ENCODE results near the gene SMG9. TPM values are rescaled to one million over a fixed set of nuclear protein-coding genes. Genes with fewer than 3 reads are reported as not detected.
A peak's percentile ranks its signal among the peaks of the same experiment; 100 is the strongest.

The SMG9 gene
- total and polyA plus RNA-seq, 2 experiments from 2014 or later, result 54.1 to 59.5 TPM

DNA sequence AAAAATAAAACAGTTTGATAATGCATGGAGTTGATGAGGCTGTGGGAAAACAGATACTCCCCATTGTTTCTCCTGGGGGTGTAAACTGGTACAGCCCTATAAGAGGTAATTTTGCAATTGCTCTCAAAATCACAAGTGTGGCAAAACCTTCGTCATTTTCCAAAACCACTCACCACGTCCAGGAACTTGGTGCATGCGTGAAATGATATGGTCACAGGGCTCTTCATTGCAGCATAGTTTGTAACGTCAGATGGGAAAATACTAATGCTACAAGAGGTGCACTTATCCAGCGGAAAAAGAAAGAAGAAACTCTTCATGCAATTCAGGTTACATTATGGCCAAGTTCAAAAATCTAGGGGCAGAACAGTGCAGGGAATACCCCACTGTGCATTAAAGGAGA is 72.9 kb downstream of the SMG9 start:
- Histone ChIP-seq H3K27me3 (no peaks in the 10 kb centered on the region), H3K9me3 (ENCODE audit: low read depth) (no peaks in the 10 kb centered on the region), H3K27ac (no peak overlapping the region), H3K36me3 (no peaks in the 10 kb centered on the region), H3K4me1 (ENCODE audit: low read depth) (peaks cover 8% of the 10 kb centered on the region), H3K4me3 (no peak overlapping the region)
- TF ChIP-seq CTCF (IDR thresholded peaks at IDR 0.05; ENCODE audit: low read depth, low read length), result no peak
- no peak for DNase-seq (ENCODE audit: low read depth in 1 of 2, low spot score in 1 of 2)

- H3K4me1 ChIP-seq (ENCODE audit: low read depth), result peaks cover 17% of the 10 kb centered on the region
- H3K9me3 ChIP-seq (ENCODE audit: low read depth), result no peaks in the 10 kb centered on the region
- no peaks in the 10 kb centered on the region for H3K36me3 ChIP-seq
- DNase-seq (ENCODE audit: low read depth in 1 of 2, low spot score in 1 of 2), result peak in 1 of 2 donors; percentile 32
- peak overlapping the region; percentile 93 for H3K27ac ChIP-seq
- no peaks in the 10 kb centered on the region for H3K27me3 ChIP-seq
- no peak overlapping the region for H3K4me3 ChIP-seq
- TF ChIP-seq CTCF (IDR thresholded peaks at IDR 0.05; ENCODE audit: low read depth, low read length), result no peak
These were observed 76.1 kb downstream of the SMG9 start for GRCh38 chr19:43678512-43679261.

Other genes with a start within 250 kb of the SMG9 start
- gene ETHE1, start 227.8 kb downstream of the SMG9 start, total RNA-seq, result 35.0 and 46.5 TPM in 2 replicates
- gene ETHE1, start 227.8 kb downstream of the SMG9 start, polyA plus RNA-seq, result 31.6 and 41.7 TPM in 2 replicates
- 1.8 TPM in 1 of 2 replicates, not detected in the other for gene ZNF575, start 221.8 kb downstream of the SMG9 start, total RNA-seq
- gene ZNF575, start 221.8 kb downstream of the SMG9 start, polyA plus RNA-seq, result 0.72 and 3.3 TPM in 2 replicates
- gene XRCC1, start 179.4 kb downstream of the SMG9 start, total RNA-seq, result 82.5 and 85.3 TPM in 2 replicates
- 52.0 and 52.7 TPM in 2 replicates for gene XRCC1, start 179.4 kb downstream of the SMG9 start, polyA plus RNA-seq
- gene PINLYP, start 179.2 kb downstream of the SMG9 start, total RNA-seq, result 9.2 and 12.1 TPM in 2 replicates
- 8.7 and 12.8 TPM in 2 replicates for gene PINLYP, start 179.2 kb downstream of the SMG9 start, polyA plus RNA-seq
- gene IRGQ, start 158.8 kb downstream of the SMG9 start, total RNA-seq, result 39.0 and 49.6 TPM in 2 replicates
- 21.1 and 22.4 TPM in 2 replicates for gene IRGQ, start 158.8 kb downstream of the SMG9 start, polyA plus RNA-seq
- 12.5 and 12.6 TPM in 2 replicates for gene ZNF576, start 158.4 kb downstream of the SMG9 start, total RNA-seq
- 13.1 and 14.6 TPM in 2 replicates for gene ZNF576, start 158.4 kb downstream of the SMG9 start, polyA plus RNA-seq
- 0.18 and 0.30 TPM in 2 replicates for gene SRRM5, start 142.9 kb downstream of the SMG9 start, total RNA-seq
- gene SRRM5, start 142.9 kb downstream of the SMG9 start, polyA plus RNA-seq, result 0.50 TPM in 1 of 2 replicates, not detected in the other
- gene ZNF428, start 135.3 kb downstream of the SMG9 start, total RNA-seq, result 87.2 and 135 TPM in 2 replicates
- 134 and 207 TPM in 2 replicates for gene ZNF428, start 135.3 kb downstream of the SMG9 start, polyA plus RNA-seq
- 40.5 and 59.6 TPM in 2 replicates for gene CADM4, start 115.1 kb downstream of the SMG9 start, total RNA-seq
- 12.3 and 13.3 TPM in 2 replicates for gene CADM4, start 115.1 kb downstream of the SMG9 start, polyA plus RNA-seq
- gene PLAUR, start 84.8 kb downstream of the SMG9 start, total RNA-seq, result 2.0 and 7.5 TPM in 2 replicates
- gene PLAUR, start 84.8 kb downstream of the SMG9 start, polyA plus RNA-seq, result 3.8 TPM in 2 replicates
- gene IRGC, start 38.9 kb downstream of the SMG9 start, total RNA-seq, result not detected in 2 replicates
- gene IRGC, start 38.9 kb downstream of the SMG9 start, polyA plus RNA-seq, result not detected in 2 replicates
- gene KCNN4, start 26.0 kb upstream of the SMG9 start, total RNA-seq, result 0.60 and 1.5 TPM in 2 replicates
- not detected in 2 replicates for gene KCNN4, start 26.0 kb upstream of the SMG9 start, polyA plus RNA-seq
- gene LYPD5, start 47.5 kb upstream of the SMG9 start, total RNA-seq, result 0.11 TPM in 1 of 2 replicates, not detected in the other
- gene LYPD5, start 47.5 kb upstream of the SMG9 start, polyA plus RNA-seq, result 0.56 TPM in 1 of 2 replicates, not detected in the other
- 26.8 and 33.7 TPM in 2 replicates for gene ZNF283, start 72.4 kb upstream of the SMG9 start, total RNA-seq
- 9.8 and 22.4 TPM in 2 replicates for gene ZNF283, start 72.4 kb upstream of the SMG9 start, polyA plus RNA-seq
- gene ZNF404, start 129.0 kb upstream of the SMG9 start, total RNA-seq, result 2.5 and 4.4 TPM in 2 replicates
- 9.8 and 11.4 TPM in 2 replicates for gene ZNF404, start 129.0 kb upstream of the SMG9 start, polyA plus RNA-seq
- 13.4 and 14.3 TPM in 2 replicates for gene ZNF45, start 180.3 kb upstream of the SMG9 start, total RNA-seq
- gene ZNF45, start 180.3 kb upstream of the SMG9 start, polyA plus RNA-seq, result 7.9 and 10.1 TPM in 2 replicates
- 3.8 and 9.3 TPM in 2 replicates for gene ZNF221, start 196.3 kb upstream of the SMG9 start, total RNA-seq
- 0.54 and 3.7 TPM in 2 replicates for gene ZNF221, start 196.3 kb upstream of the SMG9 start, polyA plus RNA-seq
- 9.3 and 13.9 TPM in 2 replicates for gene ZNF155, start 229.2 kb upstream of the SMG9 start, total RNA-seq
- gene ZNF155, start 229.2 kb upstream of the SMG9 start, polyA plus RNA-seq, result 9.0 and 16.7 TPM in 2 replicates
- gene ZNF230, start 248.0 kb upstream of the SMG9 start, total RNA-seq, result 4.3 and 6.0 TPM in 2 replicates
- 3.1 and 4.7 TPM in 2 replicates for gene ZNF230, start 248.0 kb upstream of the SMG9 start, polyA plus RNA-seq